GM19467 (cell line): ENCODE results near the gene MT3.

Experiments used
- ATAC-seq: cut with Tn5 transposase; IDR thresholded peaks from one replicate; pipeline ENCODE4 v1.9.1; 2021; ENCODE audit warnings: mild to moderate bottlenecking, moderate library complexity; ENCODE audit not compliant: unreplicated experiment

The MT3 gene

GRCh38 chr16:56628486-56629350 is 39.4 kb downstream of the MT3 start:
- ATAC-seq: no peak

- no peak for ATAC-seq
Observed at GRCh38 chr16:56629531-56629930, 40.2 kb downstream of the MT3 start.

GRCh38 chr16:56630134-56630533 is 40.8 kb downstream of the MT3 start:
- peak; percentile 73 for ATAC-seq

GRCh38 chr16:56631197-56631596 is 41.9 kb downstream of the MT3 start:
- no peak for ATAC-seq

GRCh38 chr16:56631832-56632155 is 42.5 kb downstream of the MT3 start:
- ATAC-seq: no peak

- no peak for ATAC-seq
Observed at GRCh38 chr16:56632156-56632847, 43.0 kb downstream of the MT3 start, which contains the start of gene MT1M. Gene MT1M, plus strand, starts transcription at chr16:56632659. Its CDS starts 73 bp downstream, at chr16:56632732.

- ATAC-seq: no peak
Observed at GRCh38 chr16:56632848-56633365, 43.6 kb downstream of the MT3 start.

GRCh38 chr16:56633535-56633934 is 44.2 kb downstream of the MT3 start:
- ATAC-seq: no peak

- ATAC-seq: no peak
Observed at GRCh38 chr16:56634715-56635440, 45.5 kb downstream of the MT3 start.

GRCh38 chr16:56635441-56635967 is 46.2 kb downstream of the MT3 start:
- ATAC-seq: no peak

- ATAC-seq: no peak
Observed at GRCh38 chr16:56636616-56637413, 47.5 kb downstream of the MT3 start.

- no peak for ATAC-seq
Observed at GRCh38 chr16:56637814-56638750, 48.8 kb downstream of the MT3 start, which contains the start of gene MT1A. Gene MT1A, plus strand, starts transcription at chr16:56638666. Its CDS starts 73 bp downstream, at chr16:56638739.

- ATAC-seq: no peak
Observed at GRCh38 chr16:56639045-56639444, 49.7 kb downstream of the MT3 start.

- no peak for ATAC-seq
Observed at GRCh38 chr16:56640076-56640475, 50.7 kb downstream of the MT3 start.
